ENCODE measurements around the gene CREB3. TPM values are rescaled to one million over a fixed set of nuclear protein-coding genes. Genes with fewer than 3 reads are reported as not detected.
A peak's percentile ranks its signal among the peaks of the same experiment; 100 is the strongest.

CREB3 gene
- total RNA-seq, 1 experiment from 2014 or later, result 54.1 TPM

DNA sequence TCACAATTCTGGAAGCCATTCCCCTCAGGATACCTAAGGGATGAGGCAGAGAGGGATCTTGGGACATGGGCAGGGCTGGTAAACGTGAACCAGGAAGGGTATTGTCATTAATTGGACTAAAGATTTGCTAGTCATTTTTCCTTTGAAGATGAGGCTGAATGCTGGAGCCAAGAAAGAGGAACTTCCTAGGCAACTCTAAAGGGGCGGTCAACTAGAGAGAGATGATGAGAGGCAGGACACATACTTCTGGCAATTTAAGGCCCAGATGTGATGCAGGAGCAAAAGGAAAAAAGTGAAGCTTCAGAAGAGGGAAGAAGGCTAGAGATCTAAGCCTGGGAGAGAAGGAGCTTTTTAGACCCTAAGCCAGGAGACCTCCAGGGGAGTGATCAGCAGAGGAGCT is 11.0 kb downstream of the CREB3 start:
- H3K36me3 Mint-ChIP-seq (ENCODE audit: insufficient read depth, unreplicated experiment), result peaks cover 81% of the 10 kb centered on the region
- no peaks in the 10 kb centered on the region for H3K9me3 Mint-ChIP-seq (ENCODE audit: unreplicated experiment)
- no peak for DNase-seq
- Histone ChIP-seq H3K4me3 (ENCODE audit: low read depth, low read length) (no peak overlapping the region), H3K9me3 (no peaks in the 10 kb centered on the region), H3K27me3 (replicated peaks; ENCODE audit: control insufficient read depth, insufficient read depth, low read length) (no peaks in the 10 kb centered on the region), H3K4me1 (peaks cover 19% of the 10 kb centered on the region), H3K36me3 (ENCODE audit: control insufficient read depth, insufficient read depth, low read length) (peaks cover 8% of the 10 kb centered on the region)
- H3K27me3 Mint-ChIP-seq (ENCODE audit: insufficient read depth, unreplicated experiment), result no peaks in the 10 kb centered on the region
- peaks cover 16% of the 10 kb centered on the region for H3K4me1 Mint-ChIP-seq (ENCODE audit: low read depth, unreplicated experiment)
- intact Hi-C loops (cut with micrococcal nuclease; ENCODE audit: unreplicated experiment), result no loop called here
- TF ChIP-seq, protein P1, sequence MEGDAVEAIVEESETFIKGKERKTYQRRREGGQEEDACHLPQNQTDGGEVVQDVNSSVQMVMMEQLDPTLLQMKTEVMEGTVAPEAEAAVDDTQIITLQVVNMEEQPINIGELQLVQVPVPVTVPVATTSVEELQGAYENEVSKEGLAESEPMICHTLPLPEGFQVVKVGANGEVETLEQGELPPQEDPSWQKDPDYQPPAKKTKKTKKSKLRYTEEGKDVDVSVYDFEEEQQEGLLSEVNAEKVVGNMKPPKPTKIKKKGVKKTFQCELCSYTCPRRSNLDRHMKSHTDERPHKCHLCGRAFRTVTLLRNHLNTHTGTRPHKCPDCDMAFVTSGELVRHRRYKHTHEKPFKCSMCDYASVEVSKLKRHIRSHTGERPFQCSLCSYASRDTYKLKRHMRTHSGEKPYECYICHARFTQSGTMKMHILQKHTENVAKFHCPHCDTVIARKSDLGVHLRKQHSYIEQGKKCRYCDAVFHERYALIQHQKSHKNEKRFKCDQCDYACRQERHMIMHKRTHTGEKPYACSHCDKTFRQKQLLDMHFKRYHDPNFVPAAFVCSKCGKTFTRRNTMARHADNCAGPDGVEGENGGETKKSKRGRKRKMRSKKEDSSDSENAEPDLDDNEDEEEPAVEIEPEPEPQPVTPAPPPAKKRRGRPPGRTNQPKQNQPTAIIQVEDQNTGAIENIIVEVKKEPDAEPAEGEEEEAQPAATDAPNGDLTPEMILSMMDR (IDR thresholded peaks at IDR 0.05; ENCODE audit: insufficient read depth in 1 of 2, low read depth in 1 of 2, low read length in 1 of 2, severe bottlenecking in 1 of 2, unreplicated experiment in 1 of 2), result no peak
- BruUV-seq (replicated peaks), result no TSS peak
- no peak overlapping the region for H3K4me3 Mint-ChIP-seq (ENCODE audit: unreplicated experiment)
- ChIA-PET CTCF (no interaction called here), POLR2A (no interaction called here)
- H3K27ac Mint-ChIP-seq (ENCODE audit: unreplicated experiment), result no peak overlapping the region

DNA sequence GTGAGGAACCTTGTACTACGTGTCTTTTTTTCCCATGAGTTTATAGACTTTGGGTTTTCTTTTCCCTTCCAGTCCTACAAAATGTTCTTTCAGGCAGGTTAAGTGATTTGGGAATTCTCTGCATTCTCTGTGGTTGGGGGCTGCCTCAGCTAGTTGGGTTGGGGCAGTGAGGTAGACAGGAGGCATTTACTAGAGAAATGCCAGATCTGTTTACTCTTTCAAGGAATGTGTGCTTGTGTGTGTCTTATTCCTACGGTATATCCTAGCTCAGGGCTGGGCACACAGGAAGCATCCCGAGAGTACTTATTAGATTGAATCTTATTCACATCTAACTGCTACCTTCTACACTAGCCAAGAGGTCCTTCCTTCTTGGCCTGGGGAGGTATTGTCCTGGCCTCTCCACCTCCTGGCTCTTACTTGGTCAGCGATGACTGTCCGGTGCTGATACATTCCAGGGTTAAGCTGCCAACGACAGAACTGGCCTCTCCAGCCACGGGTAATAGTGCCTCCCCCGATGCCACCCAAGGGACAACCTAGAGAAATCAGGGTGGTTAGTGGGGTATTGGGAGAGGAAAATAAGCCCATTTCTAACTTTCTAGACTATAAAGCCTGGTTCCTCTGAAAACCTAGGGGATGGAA is 11.5 kb downstream of the CREB3 start:
- Mint-ChIP-seq H3K27ac (ENCODE audit: unreplicated experiment) (no peak overlapping the region), H3K4me3 (ENCODE audit: unreplicated experiment) (no peak overlapping the region)

GRCh38 chr9:35745569-35745968 is 13.1 kb downstream of the CREB3 start:
- intact Hi-C loops (cut with micrococcal nuclease; ENCODE audit: unreplicated experiment), result loop anchor here (5.0 kb wide), 1 partner anchor 72 kb away; the partner anchor contains the start of gene HINT2
- H3K4me1 Mint-ChIP-seq (ENCODE audit: low read depth, unreplicated experiment), result peaks cover 22% of the 10 kb centered on the region
- ChIA-PET CTCF (interaction anchor here (0.6 to 2.0 kb wide), 3 partner anchors 9 to 43 kb away, joined by 4 to 9 read pairs (median 4); no protein-coding TSS in a partner anchor), POLR2A (interaction anchor here (0.6 kb wide), 3 partner anchors 9 to 36 kb away, joined by 5 to 11 read pairs (median 8); partner anchors contain the start of genes CREB3 and TLN1)
- H3K4me1 ChIP-seq, result peaks cover 23% of the 10 kb centered on the region
- DNase-seq, result no peak
- no TSS peak for BruUV-seq (replicated peaks)
- peaks cover 61% of the 10 kb centered on the region for H3K36me3 Mint-ChIP-seq (ENCODE audit: insufficient read depth, unreplicated experiment)
- H3K27me3 Mint-ChIP-seq (ENCODE audit: insufficient read depth, unreplicated experiment), result no peaks in the 10 kb centered on the region
- H3K9me3 ChIP-seq, result no peaks in the 10 kb centered on the region
- TF ChIP-seq, protein P1 (IDR thresholded peaks at IDR 0.05; ENCODE audit: insufficient read depth in 1 of 2, low read depth in 1 of 2, low read length in 1 of 2, severe bottlenecking in 1 of 2, unreplicated experiment in 1 of 2), result no peak
- no peak overlapping the region for H3K4me3 ChIP-seq (ENCODE audit: low read depth, low read length)
- H3K9me3 Mint-ChIP-seq (ENCODE audit: unreplicated experiment), result no peaks in the 10 kb centered on the region
- H3K27me3 ChIP-seq (replicated peaks; ENCODE audit: control insufficient read depth, insufficient read depth, low read length), result no peaks in the 10 kb centered on the region
- peak overlapping the region; percentile 86 for H3K4me3 Mint-ChIP-seq (ENCODE audit: unreplicated experiment)
- no peak overlapping the region for H3K27ac Mint-ChIP-seq (ENCODE audit: unreplicated experiment)
- H3K36me3 ChIP-seq (ENCODE audit: control insufficient read depth, insufficient read depth, low read length), result peaks cover 8% of the 10 kb centered on the region

More for the DNA sequence above, 11.5 kb downstream of the CREB3 start:
- ChIA-PET CTCF (no interaction called here), POLR2A (no interaction called here)
- no TSS peak for BruUV-seq (replicated peaks)
- H3K9me3 Mint-ChIP-seq (ENCODE audit: unreplicated experiment), result no peaks in the 10 kb centered on the region
- TF ChIP-seq, protein P1 (IDR thresholded peaks at IDR 0.05; ENCODE audit: insufficient read depth in 1 of 2, low read depth in 1 of 2, low read length in 1 of 2, severe bottlenecking in 1 of 2, unreplicated experiment in 1 of 2), result no peak
- peaks cover 76% of the 10 kb centered on the region for H3K36me3 Mint-ChIP-seq (ENCODE audit: insufficient read depth, unreplicated experiment)
- peaks cover 16% of the 10 kb centered on the region for H3K4me1 Mint-ChIP-seq (ENCODE audit: low read depth, unreplicated experiment)
- H3K4me3 ChIP-seq (ENCODE audit: low read depth, low read length), result no peak overlapping the region
- intact Hi-C loops (cut with micrococcal nuclease; ENCODE audit: unreplicated experiment), result no loop called here
- H3K4me1 ChIP-seq, result peaks cover 19% of the 10 kb centered on the region
- no peaks in the 10 kb centered on the region for H3K27me3 ChIP-seq (replicated peaks; ENCODE audit: control insufficient read depth, insufficient read depth, low read length)
- no peaks in the 10 kb centered on the region for H3K27me3 Mint-ChIP-seq (ENCODE audit: insufficient read depth, unreplicated experiment)
- H3K9me3 ChIP-seq, result no peaks in the 10 kb centered on the region
- DNase-seq, result no peak
- peaks cover 8% of the 10 kb centered on the region for H3K36me3 ChIP-seq (ENCODE audit: control insufficient read depth, insufficient read depth, low read length)
